ENCODE results near the gene ZNF664. TPM values are rescaled to one million over a fixed set of nuclear protein-coding genes. Genes with fewer than 3 reads are reported as not detected.

The ZNF664 gene
- total RNA-seq, 1 experiment from 2014 or later: 80.8 TPM

GRCh38 chr12:124010687-124011086 lies 37.7 kb downstream of the ZNF664 start:
- Histone ChIP-seq H3K4me2 (ENCODE audit: low read length) (no peak overlapping the region), H3K27ac (ENCODE audit: low read length) (no peak overlapping the region), H3K4me1 (ENCODE audit: insufficient read depth, low read length) (no peaks in the 10 kb centered on the region), H3K9me2 (replicated peaks; ENCODE audit: low read length) (no peaks in the 10 kb centered on the region), H3F3A (ENCODE audit: low read length, unreplicated experiment) (no peaks in the 10 kb centered on the region), H3K9ac (ENCODE audit: low read length) (no peak overlapping the region), H4K20me1 (ENCODE audit: low read length) (0 out of 2 replicates have a peak, but pooled peaks cover 6% of the 10 kb centered on the region), H3K4me3 (ENCODE audit: low read length) (no peak overlapping the region), H3K79me2 (ENCODE audit: low read length) (peaks cover 7% of the 10 kb centered on the region; the same call in 1 of the 2 replicates), H2AFZ (ENCODE audit: low read length) (no peak overlapping the region), H3K9me3 (ENCODE audit: low read length) (no peaks in the 10 kb centered on the region), H3K36me3 (ENCODE audit: low read depth, low read length) (peaks cover 35% of the 10 kb centered on the region), H3K27me3 (ENCODE audit: low read length) (no peaks in the 10 kb centered on the region)
- ChIA-PET CTCF (no interaction called here), POLR2A (ENCODE audit: unreplicated experiment) (no interaction called here)
- no peak for DNase-seq
- intact Hi-C loops (cut with micrococcal nuclease): no loop called here
- no peak for TF ChIP-seq EZH2 (IDR thresholded peaks at IDR 0.05; ENCODE audit: low read length, unreplicated experiment)
- no peak for TF ChIP-seq EZH2phosphoT487 (IDR thresholded peaks at IDR 0.05; ENCODE audit: borderline replicate concordance, low read length)
- TF ChIP-seq, protein P1, sequence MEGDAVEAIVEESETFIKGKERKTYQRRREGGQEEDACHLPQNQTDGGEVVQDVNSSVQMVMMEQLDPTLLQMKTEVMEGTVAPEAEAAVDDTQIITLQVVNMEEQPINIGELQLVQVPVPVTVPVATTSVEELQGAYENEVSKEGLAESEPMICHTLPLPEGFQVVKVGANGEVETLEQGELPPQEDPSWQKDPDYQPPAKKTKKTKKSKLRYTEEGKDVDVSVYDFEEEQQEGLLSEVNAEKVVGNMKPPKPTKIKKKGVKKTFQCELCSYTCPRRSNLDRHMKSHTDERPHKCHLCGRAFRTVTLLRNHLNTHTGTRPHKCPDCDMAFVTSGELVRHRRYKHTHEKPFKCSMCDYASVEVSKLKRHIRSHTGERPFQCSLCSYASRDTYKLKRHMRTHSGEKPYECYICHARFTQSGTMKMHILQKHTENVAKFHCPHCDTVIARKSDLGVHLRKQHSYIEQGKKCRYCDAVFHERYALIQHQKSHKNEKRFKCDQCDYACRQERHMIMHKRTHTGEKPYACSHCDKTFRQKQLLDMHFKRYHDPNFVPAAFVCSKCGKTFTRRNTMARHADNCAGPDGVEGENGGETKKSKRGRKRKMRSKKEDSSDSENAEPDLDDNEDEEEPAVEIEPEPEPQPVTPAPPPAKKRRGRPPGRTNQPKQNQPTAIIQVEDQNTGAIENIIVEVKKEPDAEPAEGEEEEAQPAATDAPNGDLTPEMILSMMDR (conservative IDR thresholded peaks at IDR 0.05; ENCODE audit: low read depth, low read length): no peak
- no TSS peak for BruUV-seq (replicated peaks)
- no peak for ATAC-seq

GRCh38 chr12:124011435-124012115 lies 38.6 kb downstream of the ZNF664 start:
- no TSS peak for BruUV-seq (replicated peaks)
- no peaks in the 10 kb centered on the region for H3K9me2 ChIP-seq (replicated peaks; ENCODE audit: low read length)
- TF ChIP-seq EZH2phosphoT487 (IDR thresholded peaks at IDR 0.05; ENCODE audit: borderline replicate concordance, low read length) (no peak), EZH2 (IDR thresholded peaks at IDR 0.05; ENCODE audit: low read length, unreplicated experiment) (no peak)
- TF ChIP-seq, protein P1 (conservative IDR thresholded peaks at IDR 0.05; ENCODE audit: low read depth, low read length): no peak
- H3K9ac ChIP-seq (ENCODE audit: low read length): no peak overlapping the region
- ATAC-seq: no peak
- H2AFZ ChIP-seq (ENCODE audit: low read length): no peak overlapping the region
- 0 out of 2 replicates have a peak, but pooled peaks cover 6% of the 10 kb centered on the region for H4K20me1 ChIP-seq (ENCODE audit: low read length)
- CTCF ChIA-PET: no interaction called here
- no peak for DNase-seq
- peaks cover 35% of the 10 kb centered on the region for H3K36me3 ChIP-seq (ENCODE audit: low read depth, low read length)
- H3K27ac ChIP-seq (ENCODE audit: low read length): no peak overlapping the region
- peaks cover 7% of the 10 kb centered on the region; the same call in 1 of the 2 replicates for H3K79me2 ChIP-seq (ENCODE audit: low read length)
- POLR2A ChIA-PET (ENCODE audit: unreplicated experiment): no interaction called here
- H3K4me2 ChIP-seq (ENCODE audit: low read length): no peak overlapping the region
- H3K4me1 ChIP-seq (ENCODE audit: insufficient read depth, low read length): no peaks in the 10 kb centered on the region
- no peaks in the 10 kb centered on the region for H3K27me3 ChIP-seq (ENCODE audit: low read length)
- H3K9me3 ChIP-seq (ENCODE audit: low read length): no peaks in the 10 kb centered on the region
- no peak overlapping the region for H3K4me3 ChIP-seq (ENCODE audit: low read length)
- no peaks in the 10 kb centered on the region for H3F3A ChIP-seq (ENCODE audit: low read length, unreplicated experiment)
- intact Hi-C loops (cut with micrococcal nuclease): no loop called here

- no peak overlapping the region for H3K4me2 ChIP-seq (ENCODE audit: low read length)
- no peak for ATAC-seq
- H3K79me2 ChIP-seq (ENCODE audit: low read length): peaks cover 3% of the 10 kb centered on the region; the same call in 1 of the 2 replicates
- BruUV-seq (replicated peaks): no TSS peak
- no peak overlapping the region for H3K9ac ChIP-seq (ENCODE audit: low read length)
- DNase-seq: no peak
- H3K9me2 ChIP-seq (replicated peaks; ENCODE audit: low read length): no peaks in the 10 kb centered on the region
- H2AFZ ChIP-seq (ENCODE audit: low read length): no peak overlapping the region
- 0 out of 2 replicates have a peak, but pooled peaks cover 3% of the 10 kb centered on the region for H4K20me1 ChIP-seq (ENCODE audit: low read length)
- H3K4me3 ChIP-seq (ENCODE audit: low read length): no peak overlapping the region
- H3K36me3 ChIP-seq (ENCODE audit: low read depth, low read length): peaks cover 35% of the 10 kb centered on the region
- no peaks in the 10 kb centered on the region for H3K27me3 ChIP-seq (ENCODE audit: low read length)
- no peak for TF ChIP-seq EZH2 (IDR thresholded peaks at IDR 0.05; ENCODE audit: low read length, unreplicated experiment)
- TF ChIP-seq, protein P1 (conservative IDR thresholded peaks at IDR 0.05; ENCODE audit: low read depth, low read length): no peak
- TF ChIP-seq EZH2phosphoT487 (IDR thresholded peaks at IDR 0.05; ENCODE audit: borderline replicate concordance, low read length): no peak
- H3F3A ChIP-seq (ENCODE audit: low read length, unreplicated experiment): no peaks in the 10 kb centered on the region
- no peaks in the 10 kb centered on the region for H3K9me3 ChIP-seq (ENCODE audit: low read length)
- H3K27ac ChIP-seq (ENCODE audit: low read length): no peak overlapping the region
- intact Hi-C loops (cut with micrococcal nuclease): no loop called here
- ChIA-PET POLR2A (ENCODE audit: unreplicated experiment) (no interaction called here), CTCF (no interaction called here)
- H3K4me1 ChIP-seq (ENCODE audit: insufficient read depth, low read length): no peaks in the 10 kb centered on the region
Measured at GRCh38 chr12:124013073-124013472, 40.1 kb downstream of the ZNF664 start.
